HG02885 (cell line): ENCODE data around the gene SNRK.

Experiments
- ATAC-seq: cut with Tn5 transposase; IDR thresholded peaks from one replicate; pipeline ENCODE4 v1.9.1; 2021; ENCODE audit warnings: mild to moderate bottlenecking; ENCODE audit not compliant: unreplicated experiment, poor library complexity

SNRK gene

DNA sequence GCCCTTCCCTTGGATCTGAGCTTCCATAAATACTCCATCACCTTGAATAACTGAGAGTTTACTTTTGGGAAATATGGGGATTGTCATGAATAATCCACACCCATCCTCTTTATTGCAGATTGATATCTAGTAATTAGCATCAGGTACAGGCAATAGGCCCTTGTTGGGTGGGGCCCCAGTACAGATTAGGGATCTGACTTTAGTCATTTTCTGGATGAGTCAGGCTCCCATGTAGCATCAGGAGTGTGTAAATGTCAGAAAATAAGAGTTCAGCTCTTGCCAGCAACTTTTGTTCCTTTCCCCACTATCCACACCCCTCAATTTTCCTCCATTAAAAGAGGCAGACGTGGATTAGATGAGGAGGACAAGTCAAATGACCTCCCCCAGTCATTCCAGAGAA lies 17.7 kb upstream of the SNRK start:
- no peak for ATAC-seq

DNA sequence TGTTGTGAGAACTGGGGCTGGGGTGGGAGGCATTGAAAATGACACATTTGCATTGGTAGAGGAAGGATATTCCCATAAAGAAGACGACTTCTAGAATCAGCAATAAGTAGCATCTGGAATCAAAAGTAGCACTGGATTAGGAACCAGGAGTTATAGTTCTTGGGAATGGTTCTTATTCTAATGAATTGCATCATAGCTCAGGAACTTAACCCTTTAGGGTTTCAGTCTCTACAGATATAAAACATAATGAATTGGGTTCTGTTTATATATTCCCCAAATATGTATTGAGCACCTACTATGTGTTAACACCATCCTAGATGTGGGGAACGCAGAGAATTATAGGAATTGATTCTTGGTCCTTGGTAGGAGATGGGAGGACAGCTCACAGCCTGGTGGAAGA lies 16.3 kb upstream of the SNRK start:
- ATAC-seq, result no peak

DNA sequence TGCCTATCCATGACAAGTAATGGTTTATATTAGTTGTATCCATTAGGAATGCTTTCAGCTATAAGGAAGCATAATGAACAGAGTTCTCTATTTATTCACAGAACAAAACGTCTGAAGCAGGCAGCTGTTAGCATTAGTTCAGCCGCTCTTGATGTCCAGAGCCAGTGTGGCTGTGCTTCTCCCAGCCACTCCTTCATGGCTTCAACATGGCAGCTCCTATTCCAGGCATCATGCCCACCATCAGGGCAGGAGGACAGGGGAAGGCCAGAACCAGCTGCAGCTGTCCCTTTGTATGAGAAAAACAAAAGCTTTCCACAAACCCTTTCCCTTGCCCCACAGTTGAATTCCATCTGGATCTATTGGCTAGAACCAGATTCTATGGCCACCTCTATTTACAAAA lies 12.9 kb upstream of the SNRK start:
- ATAC-seq, result no peak

DNA sequence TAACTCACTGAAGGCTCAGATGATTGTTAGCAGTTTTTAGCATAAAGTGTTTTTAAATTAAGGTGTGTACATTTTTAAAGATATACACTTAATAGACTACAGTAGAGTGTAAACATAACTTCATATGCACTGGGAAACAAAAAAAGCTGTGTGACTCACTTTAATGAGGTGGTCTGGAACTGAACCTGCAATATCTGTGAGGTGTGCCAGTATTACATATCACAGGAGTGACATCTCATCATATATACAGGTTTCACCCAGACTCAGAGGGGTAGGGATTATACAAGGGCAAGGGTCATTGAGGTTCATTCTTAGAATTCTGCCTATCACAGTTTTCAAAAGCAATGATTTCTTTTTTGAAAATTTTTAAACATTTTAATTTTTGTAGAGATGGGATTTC lies 7.3 kb upstream of the SNRK start:
- no peak for ATAC-seq

DNA sequence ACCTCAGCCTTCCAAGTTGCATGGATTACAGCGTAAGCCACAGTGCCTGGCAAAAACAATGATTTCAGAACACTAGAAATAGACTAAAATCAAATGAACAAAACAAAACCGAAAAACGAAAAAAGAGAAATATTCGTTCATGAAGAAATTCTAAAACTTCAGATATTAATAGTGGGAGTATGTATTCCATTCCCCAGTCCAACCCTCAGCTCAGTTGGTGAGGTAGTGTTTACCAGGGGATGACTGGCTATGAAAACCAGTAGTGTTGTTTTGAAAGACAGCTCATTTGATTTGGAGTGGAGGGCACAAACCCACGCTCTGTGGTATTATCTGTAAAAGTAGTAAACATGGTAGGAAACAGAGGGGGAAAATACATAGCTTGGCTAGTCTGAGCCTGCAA lies 6.8 kb upstream of the SNRK start:
- no peak for ATAC-seq

DNA sequence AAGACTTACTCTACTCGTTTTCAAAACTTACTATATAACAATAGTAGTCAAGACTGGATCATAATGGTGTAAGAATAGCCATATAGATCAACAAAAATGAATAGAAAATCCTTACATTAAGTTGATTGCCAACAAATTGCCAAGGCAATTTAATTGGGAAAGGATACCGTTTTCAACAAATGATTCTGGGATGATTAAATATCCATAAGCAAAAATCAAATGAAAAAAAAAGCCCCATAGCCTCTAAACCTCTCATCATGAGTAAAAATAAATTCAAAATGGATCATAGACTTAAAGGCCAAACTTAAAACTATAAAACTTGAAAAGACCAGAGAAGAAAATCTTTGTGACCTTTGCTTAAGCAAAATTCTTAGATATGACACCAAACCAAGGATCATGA lies 5.3 kb upstream of the SNRK start:
- ATAC-seq, result no peak

DNA sequence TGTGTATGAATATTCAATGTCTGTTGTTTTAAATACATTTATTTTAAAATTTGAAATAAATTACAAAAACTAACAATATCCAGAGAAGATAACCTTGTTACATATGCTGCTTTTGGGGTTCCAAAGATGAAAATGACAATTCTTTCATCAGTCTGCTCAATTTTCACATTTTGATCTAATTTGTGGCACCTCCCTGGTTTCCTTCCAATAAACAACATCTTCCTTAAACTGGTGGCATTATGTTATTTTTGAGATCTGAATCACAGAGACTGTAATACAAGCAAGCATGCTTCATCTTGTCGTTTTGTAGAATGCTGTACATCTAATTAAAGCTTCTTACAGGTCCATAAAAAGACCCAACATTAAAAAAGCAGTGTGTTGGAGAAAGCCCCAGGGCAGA lies 2.2 kb upstream of the SNRK start:
- no peak for ATAC-seq

DNA sequence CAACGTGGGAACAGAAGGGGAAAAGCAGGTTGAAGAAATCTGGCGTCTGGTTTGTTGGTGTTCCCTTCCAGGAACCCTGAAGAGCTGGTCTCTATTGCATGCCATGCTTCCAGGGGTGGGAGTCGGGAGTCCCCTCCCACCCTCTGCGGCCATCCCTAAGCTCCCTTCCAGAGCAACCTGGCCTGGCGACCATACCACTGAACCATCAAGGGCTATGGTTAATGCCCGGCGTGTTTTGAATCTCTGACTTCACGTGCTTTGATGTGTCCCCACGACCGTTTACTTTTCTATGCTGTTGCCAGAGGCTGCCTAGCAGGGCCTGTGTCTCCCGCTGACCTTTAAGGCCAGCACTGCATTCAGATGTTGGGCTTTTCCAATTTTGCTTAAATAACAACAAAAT lies 696 bp upstream of the SNRK start:
- no peak for ATAC-seq

DNA sequence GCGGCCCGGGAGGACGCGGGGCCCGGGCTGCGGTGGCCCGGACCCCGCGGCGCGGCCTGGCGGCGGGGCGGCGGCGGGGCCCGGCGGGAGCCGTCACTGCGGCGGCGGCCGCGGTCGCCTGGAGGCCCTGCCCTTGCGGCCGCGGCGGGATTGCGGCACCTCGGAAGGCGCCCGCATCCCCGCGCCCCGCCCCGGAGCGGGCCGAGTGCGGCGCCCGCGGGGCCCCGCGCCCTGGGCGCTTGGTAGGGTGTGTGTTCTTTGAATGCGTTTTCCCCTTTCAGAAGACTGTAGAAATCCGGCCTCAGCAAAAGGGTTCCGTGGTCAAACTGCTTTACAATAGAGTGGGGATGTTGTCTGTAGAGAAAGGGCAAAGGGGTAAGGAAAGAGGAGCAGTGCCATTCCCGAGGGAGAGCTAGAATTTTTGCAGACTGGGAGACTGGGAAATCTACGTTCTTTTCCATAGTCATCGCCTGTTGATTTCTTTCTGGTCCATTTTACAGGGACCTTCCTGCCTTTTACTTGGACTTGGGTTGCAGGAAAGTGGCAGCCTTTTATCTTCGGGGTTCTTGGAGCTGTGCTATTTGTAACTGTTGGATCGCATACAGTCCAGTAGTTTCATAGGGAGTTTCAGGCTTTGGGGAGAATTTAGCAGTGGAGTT lies 630 bp downstream of the SNRK start:
- ATAC-seq, result peak; percentile 40

DNA sequence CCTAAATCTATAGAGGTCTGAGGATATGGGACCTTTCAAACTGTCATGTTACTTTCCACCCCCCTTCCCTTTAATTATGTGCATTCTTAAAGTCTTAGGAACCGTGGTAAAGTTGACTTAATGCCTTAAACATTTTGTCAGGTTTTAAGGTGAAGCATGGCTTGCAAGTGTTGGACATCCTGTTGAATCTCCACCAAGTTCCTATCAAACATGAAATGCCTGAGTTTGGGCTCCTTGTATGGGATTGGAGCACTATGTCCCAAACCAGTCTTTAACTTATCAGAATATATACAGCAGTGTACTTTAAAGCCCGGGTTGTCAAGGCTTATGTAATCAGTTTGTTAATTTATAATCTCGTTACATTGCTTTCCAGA lies 1.1 kb downstream of the SNRK start:
- ATAC-seq, result no peak

DNA sequence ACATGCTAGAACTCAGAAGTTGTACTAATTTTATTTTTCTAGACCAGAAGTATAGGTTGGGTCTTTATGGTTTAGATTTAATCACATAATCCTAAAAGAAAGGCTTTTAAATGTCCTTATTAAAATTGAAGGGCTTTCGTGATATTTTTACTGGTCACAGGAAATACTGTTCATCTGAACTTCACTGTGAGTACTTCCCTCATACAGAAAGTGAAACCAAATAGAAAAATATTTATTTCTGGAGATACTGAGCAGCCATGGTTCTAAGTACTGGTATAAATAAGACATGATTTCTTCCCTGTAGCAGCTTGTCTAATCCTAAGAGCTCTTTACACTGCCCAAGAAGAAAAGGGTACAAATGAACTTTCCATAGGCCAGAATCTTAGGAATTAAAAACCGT lies 2.0 kb downstream of the SNRK start:
- peak; percentile 47 for ATAC-seq

DNA sequence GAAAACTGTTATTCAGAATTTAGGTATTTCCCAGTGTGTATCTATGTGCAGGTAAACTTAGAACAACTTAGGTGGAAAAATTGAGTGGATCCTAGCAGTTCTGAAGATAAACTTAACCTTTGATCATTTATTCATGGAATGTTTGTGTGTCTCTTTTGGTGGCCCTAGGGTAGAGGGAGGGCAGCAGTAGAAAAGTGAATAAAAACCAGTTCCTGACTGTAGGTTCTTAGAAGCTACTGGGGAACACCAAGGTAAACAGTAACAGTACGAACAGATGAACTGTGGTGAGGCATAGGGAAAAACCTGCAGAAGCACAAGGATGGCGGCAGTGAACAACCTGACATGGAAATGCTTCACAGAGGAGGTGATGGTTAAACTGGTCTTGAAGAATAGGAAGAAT lies 2.5 kb downstream of the SNRK start:
- no peak for ATAC-seq

DNA sequence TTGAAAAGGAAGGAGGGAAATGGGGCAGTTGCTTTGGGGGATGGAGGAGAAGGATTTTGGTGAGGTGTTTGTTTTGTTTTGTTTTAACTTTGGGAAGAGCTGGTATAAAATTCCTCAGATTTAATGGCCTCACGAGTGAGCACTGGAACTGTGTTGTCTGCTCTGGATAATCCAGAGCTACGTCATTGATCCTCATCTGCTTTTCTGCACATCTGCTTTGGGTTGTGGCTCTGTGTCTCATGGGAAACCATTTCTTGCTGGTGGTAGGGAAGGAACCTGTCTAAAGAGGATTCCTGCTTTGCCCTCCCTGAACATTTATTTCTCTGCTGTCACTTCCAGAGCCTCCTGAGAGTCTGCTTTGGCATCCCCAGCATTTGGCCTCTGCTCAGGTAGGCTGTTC lies 3.1 kb downstream of the SNRK start:
- no peak for ATAC-seq

DNA sequence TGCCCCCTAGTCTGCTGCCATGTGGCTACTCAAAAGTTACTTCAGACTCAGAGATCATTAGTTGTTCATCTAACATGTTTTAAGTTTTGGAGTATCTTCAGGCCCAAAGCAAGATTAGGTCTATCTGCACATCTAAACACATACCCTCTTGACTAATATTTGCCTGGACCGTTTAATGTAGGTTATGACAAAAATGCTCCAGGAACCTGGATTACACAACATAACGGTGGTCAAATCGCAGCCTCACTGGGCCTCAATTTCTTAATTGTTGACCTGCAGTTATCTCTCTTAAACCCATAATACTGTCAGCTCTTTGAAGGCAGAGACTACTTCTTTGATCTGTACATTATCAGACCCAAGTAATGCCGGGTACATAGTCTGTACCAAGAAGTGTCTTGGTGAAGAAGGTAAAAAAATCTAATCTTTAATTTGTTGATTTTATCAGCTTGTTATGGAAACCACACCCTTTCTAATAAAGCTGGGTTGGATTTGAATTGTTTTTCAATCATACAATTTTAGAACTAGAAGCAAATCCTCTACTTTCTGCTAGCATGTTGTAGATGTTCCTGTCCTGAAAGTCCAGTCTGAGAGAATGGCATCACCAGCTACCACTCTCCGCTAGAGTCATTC lies 3.6 kb downstream of the SNRK start:
- ATAC-seq, result no peak

DNA sequence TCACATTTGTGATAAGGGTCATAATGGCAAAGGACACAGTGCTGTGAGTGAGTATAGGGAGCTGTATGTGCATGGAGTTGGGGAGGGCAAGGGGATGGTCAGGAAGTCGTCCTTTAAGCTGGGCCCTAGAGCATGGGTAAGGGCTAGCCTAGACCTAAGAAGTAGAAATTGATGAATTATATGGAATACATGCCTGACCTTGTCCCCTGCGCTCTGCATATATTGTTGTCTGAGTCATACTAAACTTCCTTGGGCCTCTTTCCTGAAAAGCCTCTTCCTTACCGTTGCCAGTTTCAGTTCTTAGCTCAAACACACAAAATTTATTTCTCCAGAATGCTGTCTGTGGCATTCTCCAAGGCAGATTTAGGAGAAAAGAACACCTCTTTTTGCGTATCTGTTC lies 4.6 kb downstream of the SNRK start:
- ATAC-seq, result no peak

DNA sequence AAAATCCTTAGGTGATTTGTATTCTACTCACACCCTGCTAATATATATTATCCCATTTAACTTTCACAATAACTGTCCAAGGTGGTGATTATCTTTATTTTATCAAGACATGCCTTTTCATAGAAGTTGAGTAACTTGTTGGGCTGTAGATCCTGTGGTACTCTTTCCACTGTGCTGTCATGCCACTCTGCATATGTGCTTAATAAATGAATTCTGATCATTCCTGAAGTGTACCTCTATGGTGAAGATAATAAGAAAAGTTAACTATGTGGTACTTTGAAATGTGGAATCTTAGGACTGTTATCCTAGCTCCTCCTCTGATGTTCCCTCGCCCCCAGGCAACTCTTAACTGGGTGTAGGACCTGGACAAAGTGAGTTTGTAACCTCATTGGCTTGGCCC lies 5.2 kb downstream of the SNRK start:
- ATAC-seq, result no peak

DNA sequence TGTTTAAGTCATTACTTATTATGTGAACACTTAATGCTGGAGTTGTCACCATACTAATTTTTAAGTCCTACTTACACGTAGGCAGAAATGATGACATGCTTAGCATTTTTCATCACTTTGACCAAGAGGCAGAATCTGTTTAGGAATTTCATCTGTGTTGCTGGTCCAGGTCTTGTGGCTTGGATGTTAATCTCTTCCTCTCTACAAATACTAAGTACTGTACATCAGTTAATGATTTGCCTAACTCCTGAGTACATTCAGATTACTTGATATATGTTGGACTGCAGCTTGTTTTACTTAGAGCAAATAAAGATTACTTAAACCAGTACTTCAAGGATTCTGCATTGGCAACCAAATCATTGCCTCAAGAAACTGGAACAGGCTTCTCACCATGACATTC lies 8.6 kb downstream of the SNRK start:
- ATAC-seq, result no peak

DNA sequence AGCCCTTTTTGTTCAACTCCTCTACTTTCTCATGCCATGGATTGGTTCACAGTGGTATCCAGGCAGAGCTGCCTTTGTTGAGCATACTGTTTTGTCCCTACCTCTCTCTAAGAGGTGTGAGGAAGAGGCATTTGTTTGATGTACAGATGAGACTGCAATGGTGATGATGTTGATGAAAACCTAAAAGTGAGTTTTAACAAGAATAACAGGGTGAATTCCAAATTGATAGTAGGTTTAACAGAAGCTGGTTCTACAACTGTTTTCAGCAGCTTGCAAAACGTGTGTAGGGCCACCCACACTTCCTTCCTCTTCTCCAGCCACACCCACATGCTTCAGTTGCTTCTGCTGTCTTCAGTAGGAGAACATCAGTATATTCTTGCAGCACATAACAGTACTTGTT lies 10.2 kb downstream of the SNRK start:
- peak; percentile 97 for ATAC-seq

DNA sequence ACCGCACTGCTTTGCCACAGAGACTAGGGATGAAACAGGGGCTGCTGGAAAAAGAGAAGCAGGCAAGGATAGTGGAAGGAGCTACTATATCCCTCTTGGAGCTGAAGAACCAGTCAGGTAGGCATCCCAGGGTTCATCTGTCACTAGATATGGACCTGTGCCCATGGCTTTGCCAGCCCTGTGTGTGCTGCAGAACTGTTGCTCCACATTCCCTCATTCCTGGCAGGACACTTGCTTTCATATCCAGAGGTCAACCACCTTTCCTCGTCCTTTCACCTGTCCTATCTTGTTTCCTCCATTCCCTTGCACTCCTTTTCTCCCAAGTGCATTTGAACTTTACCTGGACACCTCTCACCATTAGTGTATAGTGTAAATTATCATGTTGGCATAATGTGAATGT lies 12.0 kb downstream of the SNRK start:
- ATAC-seq, result no peak

DNA sequence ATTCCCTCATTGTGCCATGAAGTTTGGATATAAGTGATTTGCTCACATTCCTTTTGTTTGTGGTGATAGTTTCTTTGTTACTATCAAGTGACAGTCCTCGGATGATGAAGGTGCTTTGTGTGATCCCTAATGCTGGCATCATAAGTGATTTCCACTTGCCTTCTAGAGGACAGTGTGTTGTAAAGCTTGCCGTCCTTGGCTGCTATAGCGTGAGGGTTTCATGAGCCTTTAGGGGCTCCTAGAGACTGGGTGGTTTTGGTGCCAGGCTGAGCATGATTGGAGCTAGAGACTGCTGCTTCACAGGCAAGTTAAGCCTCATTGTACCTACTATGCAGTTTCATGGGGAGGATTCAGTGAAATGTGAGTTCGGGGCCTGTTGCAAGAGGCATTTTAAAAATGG lies 12.4 kb downstream of the SNRK start:
- ATAC-seq, result no peak

DNA sequence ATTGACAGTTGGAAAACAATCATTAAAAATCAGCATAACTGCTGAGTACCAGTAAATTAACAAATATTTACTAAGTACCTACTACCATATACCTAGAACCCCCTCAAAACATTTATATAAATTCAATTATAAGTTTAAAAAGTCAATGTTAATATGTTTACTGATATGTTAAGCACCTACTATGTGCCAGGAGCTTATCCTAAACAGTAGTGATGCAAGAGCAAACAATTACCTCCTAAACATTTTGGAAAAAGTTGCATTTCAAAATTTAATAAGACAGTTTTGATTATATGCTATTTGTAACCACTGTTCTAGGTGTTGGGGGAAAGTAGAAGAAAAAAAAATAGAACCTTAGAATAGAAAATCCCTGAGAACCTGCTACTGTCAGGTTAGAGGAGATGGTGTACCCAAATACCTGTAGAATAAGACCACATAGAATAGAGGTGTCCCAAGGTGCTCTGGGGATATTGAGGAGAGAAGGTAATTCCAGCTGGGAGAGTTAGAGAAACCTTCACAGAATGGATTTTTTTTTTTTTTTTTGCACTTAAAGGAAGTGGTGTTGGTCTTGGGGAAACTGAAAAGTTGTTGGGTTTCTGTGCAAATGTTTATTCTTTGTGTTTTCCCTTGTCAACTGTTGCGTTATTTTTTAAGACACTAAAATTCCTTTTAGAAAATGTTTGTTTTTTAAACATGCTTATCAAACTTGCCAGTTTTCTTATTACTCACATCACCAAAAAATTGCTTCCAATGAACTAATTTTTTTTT lies 16.0 kb downstream of the SNRK start:
- no peak for ATAC-seq

DNA sequence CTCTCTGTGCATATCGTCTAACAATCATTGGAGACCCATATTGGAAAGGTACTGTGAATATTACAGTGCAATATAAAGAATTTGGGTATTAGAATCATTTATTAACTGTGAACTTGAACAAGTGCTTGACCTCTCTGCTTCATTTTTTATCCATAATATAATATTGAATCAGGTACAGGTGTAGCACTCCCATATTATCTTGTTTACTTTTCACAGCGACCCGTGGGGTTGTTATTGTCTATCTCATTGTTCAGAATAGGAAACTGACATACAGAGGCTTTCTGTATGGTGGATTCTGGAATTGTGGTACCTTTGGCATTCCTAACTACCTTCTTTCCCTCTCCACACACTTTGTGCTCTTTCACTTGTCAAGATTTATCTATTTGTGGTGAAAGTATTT lies 17.8 kb downstream of the SNRK start:
- ATAC-seq, result no peak
